ENCODE results near the gene PIGN.

GRCh38 chr18:62206593-62206992, 19.7 kb upstream of the PIGN start:
- TF ChIP-seq POLR2AphosphoS5 (IDR thresholded peaks at IDR 0.05; ENCODE audit: borderline replicate concordance, low read depth, low read length) (no peak), EZH2 (IDR thresholded peaks at IDR 0.05) (no peak), FOXP2 (optimal IDR thresholded peaks at IDR 0.05; ENCODE audit: control extremely low read depth, extremely low read length, insufficient read depth) (no peak)
